ENCODE results near the gene TRMU. TPM values are rescaled to one million over a fixed set of nuclear protein-coding genes. Genes with fewer than 3 reads are reported as not detected.

The TRMU gene
- total and polyA plus RNA-seq, 2 donors (not counting 3 experiments of a cell fraction or from before 2014, with no cell fraction given), result 42.4 to 65.7 TPM

DNA sequence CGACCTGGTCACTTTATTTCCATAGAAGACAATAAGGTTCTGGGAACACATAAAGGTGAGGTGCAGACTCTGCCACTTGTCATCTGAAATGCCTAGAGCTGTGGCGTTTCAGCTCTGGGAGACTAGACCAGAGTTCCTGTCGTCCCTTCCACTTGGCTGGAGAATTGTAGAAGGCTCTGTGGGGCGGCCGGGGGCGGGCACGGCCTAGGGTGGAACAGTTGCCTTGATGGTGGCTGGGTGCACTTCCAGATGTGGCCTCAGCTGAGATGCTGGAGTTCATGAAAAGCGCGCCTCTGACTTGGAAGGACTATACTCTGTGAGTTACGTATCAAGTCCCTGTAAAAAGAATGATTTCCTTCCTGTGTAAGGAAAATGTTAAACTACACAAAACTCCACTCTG lies 16.8 kb downstream of the TRMU start:
- intact Hi-C loops (cut with micrococcal nuclease) (no loop called here), dilution Hi-C loops (cut with MboI; ENCODE audit: extremely low pct_ligation_motif_present, low sequenced_read_pairs) (no loop called here)
- H3K27ac ChIP-seq (ENCODE audit: insufficient read depth, low read depth, low read length), result no peak overlapping the region
- H3K4me3 ChIP-seq (replicated peaks in 1 of 3; ENCODE audit: insufficient read depth in 1 of 3, low read depth in 1 of 3, low read length in 3 of 3), result no peak overlapping the region
- DNase-seq (ENCODE audit: low read depth, low spot score) (no peak), FAIRE-seq (no peak)
- ChIA-PET POLR2A (no interaction called here), CTCF (interaction anchor here (0.7 to 1.3 kb wide), 2 partner anchors 15 kb away, joined by 3 to 4 read pairs; no protein-coding TSS in a partner anchor)
- peaks cover 7 to 56% of the 10 kb centered on the region in 2 experiments for H3K36me3 ChIP-seq (ENCODE audit: control insufficient read depth in 2 of 2, extremely low read depth in 1 of 2, insufficient read depth in 2 of 2, low read length in 2 of 2)
- H3K9me3 ChIP-seq (replicated peaks; ENCODE audit: control insufficient read depth, insufficient read depth, low read length), result no peaks in the 10 kb centered on the region
- no peak overlapping the region for H3K9ac ChIP-seq (replicated peaks; ENCODE audit: extremely low read depth, insufficient read depth, low read length)
- no peaks in the 10 kb centered on the region for H3K4me1 ChIP-seq (ENCODE audit: control insufficient read depth, extremely low read depth, insufficient read depth, low read length)
- H2AFZ ChIP-seq (ENCODE audit: low read depth, low read length), result no peak overlapping the region
- H3K4me2 ChIP-seq (ENCODE audit: insufficient read depth, low read length), result no peak overlapping the region
- no TSS peak for BruUV-seq (replicated peaks)
- H3K27me3 ChIP-seq (ENCODE audit: control insufficient read depth in 2 of 2, insufficient read depth in 2 of 2, low read length in 2 of 2), result no peaks in the 10 kb centered on the region
- H3K79me2 ChIP-seq (ENCODE audit: control insufficient read depth, insufficient read depth, low read length), result no peaks in the 10 kb centered on the region
- H3K9me1 ChIP-seq (replicated peaks; ENCODE audit: control insufficient read depth, extremely low read depth, insufficient read depth, low read length), result no peaks in the 10 kb centered on the region
- TF ChIP-seq, protein P1, sequence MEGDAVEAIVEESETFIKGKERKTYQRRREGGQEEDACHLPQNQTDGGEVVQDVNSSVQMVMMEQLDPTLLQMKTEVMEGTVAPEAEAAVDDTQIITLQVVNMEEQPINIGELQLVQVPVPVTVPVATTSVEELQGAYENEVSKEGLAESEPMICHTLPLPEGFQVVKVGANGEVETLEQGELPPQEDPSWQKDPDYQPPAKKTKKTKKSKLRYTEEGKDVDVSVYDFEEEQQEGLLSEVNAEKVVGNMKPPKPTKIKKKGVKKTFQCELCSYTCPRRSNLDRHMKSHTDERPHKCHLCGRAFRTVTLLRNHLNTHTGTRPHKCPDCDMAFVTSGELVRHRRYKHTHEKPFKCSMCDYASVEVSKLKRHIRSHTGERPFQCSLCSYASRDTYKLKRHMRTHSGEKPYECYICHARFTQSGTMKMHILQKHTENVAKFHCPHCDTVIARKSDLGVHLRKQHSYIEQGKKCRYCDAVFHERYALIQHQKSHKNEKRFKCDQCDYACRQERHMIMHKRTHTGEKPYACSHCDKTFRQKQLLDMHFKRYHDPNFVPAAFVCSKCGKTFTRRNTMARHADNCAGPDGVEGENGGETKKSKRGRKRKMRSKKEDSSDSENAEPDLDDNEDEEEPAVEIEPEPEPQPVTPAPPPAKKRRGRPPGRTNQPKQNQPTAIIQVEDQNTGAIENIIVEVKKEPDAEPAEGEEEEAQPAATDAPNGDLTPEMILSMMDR (IDR thresholded peaks at IDR 0.05; ENCODE audit: extremely low read depth in 1 of 2, insufficient read depth in 1 of 2, low read depth in 1 of 2, low read length in 2 of 2), result no peak
- TF ChIP-seq EZH2 (IDR thresholded peaks at IDR 0.05; ENCODE audit: borderline replicate concordance, low read depth, low read length, severe bottlenecking) (no peak), JUN (IDR thresholded peaks at IDR 0.05; ENCODE audit: borderline replicate concordance, insufficient read depth, insufficient read length, low read depth) (no peak), POLR2AphosphoS5 (IDR thresholded peaks at IDR 0.05; ENCODE audit: insufficient read depth, low read depth, low read length) (no peak), MYC (IDR thresholded peaks at IDR 0.05; ENCODE audit: low read depth, low read length) (no peak), POLR2A (IDR thresholded peaks at IDR 0.05; ENCODE audit: low read depth, low read length) (no peak), GATA2 (IDR thresholded peaks at IDR 0.05; ENCODE audit: insufficient read depth, insufficient read length, low read depth, low read length) (no peak), FOS (IDR thresholded peaks at IDR 0.05; ENCODE audit: borderline replicate concordance, insufficient read depth, low read length) (no peak)
- TF ChIP-seq, protein P2, sequence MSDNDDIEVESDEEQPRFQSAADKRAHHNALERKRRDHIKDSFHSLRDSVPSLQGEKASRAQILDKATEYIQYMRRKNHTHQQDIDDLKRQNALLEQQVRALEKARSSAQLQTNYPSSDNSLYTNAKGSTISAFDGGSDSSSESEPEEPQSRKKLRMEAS (IDR thresholded peaks at IDR 0.05; ENCODE audit: insufficient read depth, insufficient read length), result no peak
- no peaks in the 10 kb centered on the region for H4K20me1 ChIP-seq (replicated peaks; ENCODE audit: control insufficient read depth, extremely low read depth, insufficient read depth, low read length)

All from endothelial cell of umbilical vein (primary cell).